Measurements from ENCODE around the gene NEK3. TPM values are rescaled to one million over a fixed set of nuclear protein-coding genes. Genes with fewer than 3 reads are reported as not detected.
A peak's percentile ranks its signal among the peaks of the same experiment; 100 is the strongest.

The NEK3 gene
- total RNA-seq, 1 donor from 2014 or later = 38.4 TPM

DNA sequence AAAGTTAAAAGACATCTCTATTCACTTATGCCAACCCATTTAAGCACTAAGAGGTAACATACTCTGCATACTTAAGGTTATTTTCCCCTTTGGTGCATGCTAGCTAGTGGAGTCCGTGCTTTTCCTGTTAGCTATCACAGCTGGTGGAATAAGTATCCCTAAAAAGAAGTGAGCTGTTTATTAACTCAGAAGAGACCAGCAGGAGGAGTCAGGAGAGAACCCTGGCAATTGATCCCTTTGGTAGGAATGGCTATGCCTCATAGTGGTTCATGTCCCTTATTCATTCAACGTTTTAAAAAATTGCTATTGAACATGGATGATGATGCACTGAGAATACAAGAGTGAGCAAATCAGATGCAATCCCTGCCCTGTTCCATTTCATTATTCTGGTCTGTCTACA, 18.1 kb downstream of the NEK3 start:
- Histone ChIP-seq H3K27ac (no peak overlapping the region), H3K4me2 (no peak overlapping the region), H3K9ac (no peak overlapping the region), H3K36me3 (no peaks in the 10 kb centered on the region), H4K20me1 (ENCODE audit: low read depth) (no peaks in the 10 kb centered on the region), H3K9me3 (ENCODE audit: low read depth) (no peaks in the 10 kb centered on the region), H2AFZ (replicated peaks) (no peak overlapping the region), H3K79me2 (ENCODE audit: low read depth) (no peaks in the 10 kb centered on the region), H3K4me3 (no peak overlapping the region), H3F3A (ENCODE audit: low read depth) (no peaks in the 10 kb centered on the region), H3K4me1 (no peaks in the 10 kb centered on the region), H3K27me3 (no peaks in the 10 kb centered on the region)
- TF ChIP-seq EZH2phosphoT487 (IDR thresholded peaks at IDR 0.05) = no peak
- no peak for TF ChIP-seq EZH2 (IDR thresholded peaks at IDR 0.05)
- TF ChIP-seq, protein P1, sequence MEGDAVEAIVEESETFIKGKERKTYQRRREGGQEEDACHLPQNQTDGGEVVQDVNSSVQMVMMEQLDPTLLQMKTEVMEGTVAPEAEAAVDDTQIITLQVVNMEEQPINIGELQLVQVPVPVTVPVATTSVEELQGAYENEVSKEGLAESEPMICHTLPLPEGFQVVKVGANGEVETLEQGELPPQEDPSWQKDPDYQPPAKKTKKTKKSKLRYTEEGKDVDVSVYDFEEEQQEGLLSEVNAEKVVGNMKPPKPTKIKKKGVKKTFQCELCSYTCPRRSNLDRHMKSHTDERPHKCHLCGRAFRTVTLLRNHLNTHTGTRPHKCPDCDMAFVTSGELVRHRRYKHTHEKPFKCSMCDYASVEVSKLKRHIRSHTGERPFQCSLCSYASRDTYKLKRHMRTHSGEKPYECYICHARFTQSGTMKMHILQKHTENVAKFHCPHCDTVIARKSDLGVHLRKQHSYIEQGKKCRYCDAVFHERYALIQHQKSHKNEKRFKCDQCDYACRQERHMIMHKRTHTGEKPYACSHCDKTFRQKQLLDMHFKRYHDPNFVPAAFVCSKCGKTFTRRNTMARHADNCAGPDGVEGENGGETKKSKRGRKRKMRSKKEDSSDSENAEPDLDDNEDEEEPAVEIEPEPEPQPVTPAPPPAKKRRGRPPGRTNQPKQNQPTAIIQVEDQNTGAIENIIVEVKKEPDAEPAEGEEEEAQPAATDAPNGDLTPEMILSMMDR (IDR thresholded peaks at IDR 0.05) = no peak
- no peak overlapping the region for H3K4me3 Mint-ChIP-seq
- peaks cover 16% of the 10 kb centered on the region for H3K36me3 Mint-ChIP-seq
- H3K27me3 Mint-ChIP-seq (ENCODE audit: insufficient read depth, low read depth) = peaks cover 3% of the 10 kb centered on the region
- DNase-seq (ENCODE audit: low spot score) = no peak
- H3K27ac Mint-ChIP-seq = no peak overlapping the region
- no peaks in the 10 kb centered on the region for H3K9me3 Mint-ChIP-seq
- no peaks in the 10 kb centered on the region for H3K4me1 Mint-ChIP-seq

DNA sequence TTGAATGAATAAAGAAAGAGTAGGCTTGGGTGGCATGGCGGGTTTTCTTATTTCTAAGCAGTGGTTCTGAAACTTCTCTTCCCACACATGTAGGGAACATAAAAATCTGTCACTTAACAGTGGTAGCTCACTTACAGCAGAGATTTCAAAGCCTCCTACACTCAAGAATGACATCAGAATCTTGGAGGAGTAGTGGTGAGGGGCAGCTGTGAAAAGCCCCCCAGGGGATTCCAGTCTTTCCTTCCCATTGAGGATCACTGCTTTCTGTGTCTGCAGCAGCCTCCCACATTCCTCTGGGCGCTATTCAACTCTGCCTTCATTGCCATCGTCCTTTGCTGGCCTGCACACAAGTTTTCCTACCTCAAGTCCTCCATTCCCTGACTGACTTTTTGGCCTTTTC, 21.9 kb downstream of the NEK3 start:
- Histone ChIP-seq H3K27me3 (no peaks in the 10 kb centered on the region), H3K4me3 (no peak overlapping the region), H3K36me3 (peaks cover 10% of the 10 kb centered on the region), H4K20me1 (ENCODE audit: low read depth) (no peaks in the 10 kb centered on the region), H3K9ac (no peak overlapping the region), H3K4me1 (no peaks in the 10 kb centered on the region), H2AFZ (replicated peaks) (no peak overlapping the region), H3F3A (ENCODE audit: low read depth) (no peaks in the 10 kb centered on the region), H3K4me2 (no peak overlapping the region), H3K79me2 (ENCODE audit: low read depth) (no peaks in the 10 kb centered on the region), H3K27ac (no peak overlapping the region), H3K9me3 (ENCODE audit: low read depth) (no peaks in the 10 kb centered on the region)
- no peaks in the 10 kb centered on the region for H3K9me3 Mint-ChIP-seq
- DNase-seq (ENCODE audit: low spot score) = peak; percentile 27
- H3K36me3 Mint-ChIP-seq = peaks cover 30% of the 10 kb centered on the region
- no peak overlapping the region for H3K27ac Mint-ChIP-seq
- H3K27me3 Mint-ChIP-seq (ENCODE audit: insufficient read depth, low read depth) = peaks cover 3% of the 10 kb centered on the region
- no peak for TF ChIP-seq EZH2phosphoT487 (IDR thresholded peaks at IDR 0.05)
- TF ChIP-seq EZH2 (IDR thresholded peaks at IDR 0.05) = no peak
- TF ChIP-seq, protein P1 (IDR thresholded peaks at IDR 0.05) = no peak
- H3K4me1 Mint-ChIP-seq = no peaks in the 10 kb centered on the region
- H3K4me3 Mint-ChIP-seq = no peak overlapping the region

DNA sequence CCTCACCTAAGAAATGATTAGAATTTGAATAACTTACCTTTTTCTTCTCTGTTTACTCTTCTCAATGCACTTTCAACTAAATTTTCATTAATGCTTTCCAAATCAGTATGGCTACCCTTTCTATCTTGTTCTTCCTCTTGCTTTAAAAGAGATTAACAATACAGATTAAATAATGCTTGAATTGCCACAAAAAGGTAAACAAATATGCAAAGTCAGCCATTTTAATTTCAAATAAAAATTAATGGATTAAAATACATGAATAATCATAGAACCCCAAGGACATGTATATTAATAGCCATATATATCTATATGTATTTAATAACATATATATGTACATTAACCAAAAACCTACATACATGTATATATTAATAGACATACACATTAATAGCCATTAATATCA, 22.6 kb downstream of the NEK3 start:
- no peaks in the 10 kb centered on the region for H3K4me1 ChIP-seq
- no peaks in the 10 kb centered on the region for H3K4me1 Mint-ChIP-seq
- H3K27ac ChIP-seq = no peak overlapping the region
- TF ChIP-seq EZH2 (IDR thresholded peaks at IDR 0.05) (no peak), EZH2phosphoT487 (IDR thresholded peaks at IDR 0.05) (no peak)
- TF ChIP-seq, protein P1 (IDR thresholded peaks at IDR 0.05) = no peak
- peaks cover 35% of the 10 kb centered on the region for H3K36me3 Mint-ChIP-seq
- H3K4me3 Mint-ChIP-seq = no peak overlapping the region
- no peaks in the 10 kb centered on the region for H3K79me2 ChIP-seq (ENCODE audit: low read depth)
- H3K4me2 ChIP-seq = no peak overlapping the region
- H3K9me3 ChIP-seq (ENCODE audit: low read depth) = no peaks in the 10 kb centered on the region
- H3K27me3 Mint-ChIP-seq (ENCODE audit: insufficient read depth, low read depth) = peaks cover 3% of the 10 kb centered on the region
- no peaks in the 10 kb centered on the region for H4K20me1 ChIP-seq (ENCODE audit: low read depth)
- H3K9ac ChIP-seq = no peak overlapping the region
- H3K9me3 Mint-ChIP-seq = no peaks in the 10 kb centered on the region
- no peaks in the 10 kb centered on the region for H3K27me3 ChIP-seq
- no peak overlapping the region for H3K27ac Mint-ChIP-seq
- no peak for DNase-seq (ENCODE audit: low spot score)
- H3F3A ChIP-seq (ENCODE audit: low read depth) = no peaks in the 10 kb centered on the region
- H3K36me3 ChIP-seq = peaks cover 10% of the 10 kb centered on the region
- H3K4me3 ChIP-seq = no peak overlapping the region
- H2AFZ ChIP-seq (replicated peaks) = no peak overlapping the region

All from neural progenitor cell (in vitro differentiated cells).